GM21360 (cell line): ENCODE data around the gene COQ10A.
A peak's percentile ranks its signal among the peaks of the same experiment; 100 is the strongest.
"Not testable (repeated sequence)": the region's sequence is repeated elsewhere in the genome, so short reads cannot be mapped to it uniquely, and the experiment has no call there.

Experiments used
- ATAC-seq: cut with Tn5 transposase; IDR thresholded peaks from one replicate; pipeline ENCODE4 v1.9.1; 2021; ENCODE audit warnings: mild to moderate bottlenecking, moderate library complexity; ENCODE audit not compliant: unreplicated experiment

Gene COQ10A

GRCh38 chr12:56242986-56243385 is 23.8 kb upstream of the COQ10A start:
- ATAC-seq: no peak

- no peak for ATAC-seq
Measured at GRCh38 chr12:56243731-56244181, 23.0 kb upstream of the COQ10A start.

DNA sequence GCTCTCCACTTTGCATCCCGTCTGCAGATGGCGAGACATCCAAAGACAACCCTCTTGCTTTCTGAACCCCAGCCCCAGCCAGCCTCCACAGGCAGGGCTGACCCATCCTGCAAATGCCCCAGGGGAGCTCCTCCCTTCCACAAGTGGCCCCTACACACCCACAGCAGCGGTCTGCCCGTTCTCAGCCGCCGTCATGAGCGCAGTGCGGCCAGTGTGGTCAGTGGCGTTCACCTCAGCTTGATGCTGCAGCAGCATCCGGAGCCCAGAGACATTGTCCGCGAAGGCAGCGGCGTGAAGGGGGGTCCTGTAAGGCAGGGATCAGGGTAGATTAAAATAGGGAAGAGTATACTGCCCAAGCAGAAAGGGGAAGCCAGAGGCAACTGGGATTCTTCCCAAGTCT is 22.2 kb upstream of the COQ10A start:
- ATAC-seq: no peak

GRCh38 chr12:56247923-56248322 is 18.8 kb upstream of the COQ10A start:
- ATAC-seq: no peak

- no peak for ATAC-seq
Measured at GRCh38 chr12:56248711-56249110, 18.0 kb upstream of the COQ10A start.

- ATAC-seq: no peak
Measured at GRCh38 chr12:56252649-56253048, 14.1 kb upstream of the COQ10A start.

- ATAC-seq: no peak
Measured at GRCh38 chr12:56253091-56253490, 13.7 kb upstream of the COQ10A start.

GRCh38 chr12:56255671-56256070 is 11.1 kb upstream of the COQ10A start:
- no peak for ATAC-seq

DNA sequence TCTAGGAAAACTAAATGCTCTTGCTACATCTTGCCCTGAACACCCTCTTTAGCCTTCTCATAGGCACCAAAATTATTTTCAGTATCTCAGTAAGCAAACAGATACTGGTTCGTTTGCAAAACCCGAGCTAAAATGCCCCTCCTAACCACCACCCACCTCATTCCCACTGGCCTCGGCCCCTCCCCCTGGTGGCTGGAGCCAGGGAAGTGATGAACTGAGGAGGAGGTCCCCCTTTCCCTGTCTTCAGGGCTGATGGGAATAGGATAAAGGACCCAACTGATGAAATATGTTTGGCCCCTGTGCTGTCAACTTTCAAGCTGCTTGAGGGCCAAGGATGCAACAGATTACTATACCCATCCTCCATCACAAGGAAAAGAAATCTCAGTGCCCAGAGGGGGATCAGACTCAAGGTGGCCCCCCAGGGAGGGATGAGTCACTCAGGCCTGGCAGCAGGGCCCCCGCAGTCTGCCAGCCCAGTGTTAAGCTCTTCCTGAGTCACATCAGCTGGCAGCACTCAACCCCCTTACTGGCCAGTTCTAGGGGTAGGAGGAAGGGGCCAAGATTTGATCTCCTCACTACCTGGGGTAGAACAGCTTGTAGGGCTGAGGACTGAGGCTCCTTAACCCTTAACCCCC is 10.3 kb upstream of the COQ10A start:
- no peak for ATAC-seq

DNA sequence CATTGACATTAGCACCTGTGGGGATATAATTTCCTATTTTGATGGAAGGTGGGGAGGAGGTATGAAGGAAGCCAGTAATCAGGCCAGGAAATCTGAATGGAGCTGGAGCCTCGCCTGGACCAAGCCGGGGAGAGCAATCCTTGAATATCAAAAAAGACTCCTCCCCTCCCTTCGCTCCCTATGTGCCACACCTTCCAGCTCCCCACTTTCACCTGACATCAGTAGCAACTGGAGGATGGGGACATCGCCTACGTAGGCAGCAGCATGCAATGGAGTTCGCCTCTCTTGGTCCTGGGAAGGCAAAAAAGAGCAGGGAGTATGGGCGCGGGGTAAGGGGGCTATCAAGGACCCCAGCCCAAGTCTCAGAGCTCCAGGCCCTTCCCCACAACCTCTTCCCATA is 9.7 kb upstream of the COQ10A start:
- ATAC-seq: no peak

GRCh38 chr12:56257491-56258067 is 9.2 kb upstream of the COQ10A start:
- no peak for ATAC-seq

DNA sequence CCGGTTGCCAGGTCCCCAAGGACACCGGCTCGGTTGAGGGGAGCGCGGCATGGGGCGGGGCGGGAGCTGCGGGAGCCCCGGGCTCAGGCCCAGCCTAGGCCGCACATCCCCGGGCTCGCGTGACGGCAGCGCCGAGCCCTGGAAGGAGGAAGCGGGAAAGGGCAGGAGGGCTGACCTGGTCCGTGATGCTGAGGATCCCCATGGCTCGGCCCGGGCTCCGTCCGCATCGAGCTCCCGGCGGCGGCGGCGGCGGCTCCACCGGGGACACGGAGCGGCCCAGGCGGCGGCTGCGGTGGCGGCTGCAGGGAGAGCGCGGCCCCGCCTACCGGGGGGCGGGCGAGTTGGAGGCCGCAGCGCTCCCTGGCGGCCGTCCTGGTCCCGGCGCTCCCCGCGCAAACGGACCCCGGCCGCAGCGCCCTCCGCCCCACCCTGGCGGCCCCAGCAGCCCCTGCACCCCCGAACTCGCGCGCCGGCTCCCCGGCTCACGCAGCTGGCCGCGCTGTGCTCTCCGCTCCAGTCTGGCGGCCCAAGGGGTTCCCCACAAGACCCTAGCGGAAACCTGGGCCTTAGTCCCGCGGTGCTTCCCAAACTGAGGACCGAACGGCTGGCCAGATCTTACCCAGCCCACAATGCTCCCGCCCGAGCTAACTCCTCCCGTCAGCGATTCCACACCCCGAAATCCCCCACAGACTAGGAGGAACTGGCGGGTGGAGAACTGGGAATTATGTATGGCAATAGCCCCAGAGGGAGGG is 8.5 kb upstream of the COQ10A start, which contains the start of gene ANKRD52:
TSS of gene ANKRD52 (minus strand) at position 317 of the 752 bp plus-strand sequence. CDS start at position 202, 115 bp downstream.
- peak; percentile 68 for ATAC-seq

DNA sequence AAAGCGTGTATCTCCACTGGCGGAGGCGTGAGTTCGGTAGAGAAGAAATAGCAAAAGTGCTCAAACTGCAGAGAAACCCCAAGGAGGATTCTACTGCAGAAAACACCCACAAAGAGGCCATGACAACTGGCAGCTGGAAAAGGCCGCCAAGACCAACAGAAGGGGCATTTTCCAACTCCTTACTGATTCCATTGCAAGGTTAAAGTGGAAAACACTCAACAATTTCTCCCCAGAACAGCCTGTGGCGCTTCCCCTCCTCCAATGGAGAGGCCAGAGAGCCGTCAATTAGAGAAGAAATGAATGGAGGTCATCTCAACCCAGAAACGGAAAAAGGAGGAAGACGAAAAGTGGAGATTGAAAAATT is 7.9 kb upstream of the COQ10A start:
- ATAC-seq: no peak

DNA sequence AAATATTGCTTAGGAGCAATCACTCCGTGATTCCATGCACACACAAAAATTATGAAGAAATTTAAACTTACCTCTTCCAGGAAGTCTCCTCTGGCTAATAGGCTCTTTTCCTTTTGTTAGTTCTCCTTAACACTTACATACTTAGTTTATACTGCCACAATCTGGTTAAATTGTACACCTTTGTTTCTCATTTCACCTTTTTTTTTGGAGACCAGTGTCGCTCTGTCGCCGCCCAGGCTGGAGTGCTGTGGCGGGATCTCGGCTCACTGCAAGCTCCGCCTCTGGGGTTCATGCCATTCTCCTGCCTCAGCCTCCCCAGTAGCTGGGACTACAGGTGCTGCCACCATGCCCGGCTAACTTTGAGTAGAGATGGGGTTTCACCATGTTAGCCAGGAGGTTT is 6.4 kb upstream of the COQ10A start:
- no peak for ATAC-seq

DNA sequence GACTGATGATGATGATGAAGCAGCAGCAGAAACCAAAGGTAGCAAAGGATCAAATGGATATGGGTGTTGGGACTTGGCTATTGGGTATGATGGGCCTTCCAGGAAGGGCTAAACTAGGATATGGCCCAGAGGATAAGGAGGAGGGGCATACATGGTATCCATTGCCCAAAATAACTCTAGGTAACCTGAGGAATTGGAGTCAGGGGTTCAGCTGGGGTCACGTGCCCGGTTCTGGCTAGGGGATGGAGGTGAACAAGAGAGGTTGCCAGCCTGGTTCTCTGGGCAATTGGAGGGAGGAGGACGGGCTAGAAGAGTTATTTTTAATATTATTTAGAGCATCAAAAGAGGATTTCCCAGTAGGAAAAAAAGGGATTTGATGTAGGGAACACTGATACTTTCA is 5.8 kb upstream of the COQ10A start:
- no peak for ATAC-seq

DNA sequence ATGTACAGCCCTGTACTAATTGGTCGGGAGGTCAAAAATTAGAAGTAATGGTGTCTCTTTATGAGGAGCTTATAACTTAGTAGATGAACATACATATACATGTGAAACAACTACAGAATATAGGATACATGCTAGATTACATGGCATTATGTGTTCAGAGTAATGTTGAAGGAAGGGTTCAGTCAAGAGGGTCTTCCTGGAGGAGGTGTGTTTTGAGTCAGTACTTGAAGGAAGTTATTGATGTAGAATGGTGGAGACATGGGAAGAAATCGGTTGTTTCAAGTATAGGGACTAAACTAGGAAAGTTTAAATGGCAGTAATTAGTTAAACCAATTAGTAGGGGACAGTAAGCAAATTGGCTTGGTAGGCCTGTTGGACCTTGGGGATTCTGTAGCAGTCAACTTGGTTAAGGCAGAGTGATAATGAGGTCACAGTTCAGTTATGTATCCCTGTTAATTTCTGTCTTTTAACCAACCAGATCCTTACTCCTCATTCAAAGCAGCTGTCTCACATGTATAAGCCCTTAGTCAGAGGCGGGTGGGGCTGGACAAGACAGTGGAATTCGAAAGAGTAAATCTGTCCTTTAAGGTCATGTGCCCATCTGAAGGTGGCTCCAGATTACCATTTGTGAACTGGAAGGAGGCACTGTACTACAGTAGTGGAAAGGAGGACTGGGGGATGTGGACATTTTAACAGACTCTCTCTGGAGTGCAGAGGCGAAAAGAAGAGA is 5.1 kb upstream of the COQ10A start:
- ATAC-seq: no peak

GRCh38 chr12:56262955-56263354 is 3.8 kb upstream of the COQ10A start:
- not testable (repeated sequence) for ATAC-seq

- ATAC-seq: not testable (repeated sequence)
Measured at GRCh38 chr12:56266068-56266692, 562 bp upstream of the COQ10A start.

DNA sequence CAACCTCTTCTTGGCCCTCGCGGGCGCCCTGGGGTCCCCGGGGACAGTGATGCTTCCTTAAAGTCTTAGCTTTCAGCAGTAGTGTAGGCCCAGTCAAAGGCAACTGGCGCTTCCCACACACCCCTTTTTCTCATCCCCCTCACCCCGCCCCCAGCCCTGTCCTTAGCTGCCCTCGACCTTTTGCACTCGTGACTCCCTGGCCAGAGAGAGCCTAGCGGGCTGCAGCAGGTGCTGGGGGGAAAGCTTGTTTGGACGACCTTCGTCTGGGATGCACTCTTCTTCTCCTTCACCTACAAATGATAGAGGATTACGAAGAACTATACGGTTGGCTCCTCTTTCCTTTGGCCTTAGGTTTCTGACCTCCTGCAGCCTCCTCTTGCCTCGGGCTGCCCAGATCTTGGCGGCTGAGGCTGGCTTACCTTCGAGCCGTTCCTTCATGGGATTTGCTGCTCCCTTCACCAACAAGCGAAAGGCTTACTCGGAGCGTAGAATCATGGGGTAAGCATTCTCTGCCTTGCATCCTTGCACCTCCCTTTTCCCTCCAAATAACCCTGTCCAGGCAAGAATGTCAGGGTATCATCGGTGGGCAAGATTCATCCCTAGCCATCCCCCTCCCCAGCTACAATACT is 815 bp downstream of the COQ10A start:
- peak; percentile 10 for ATAC-seq

- ATAC-seq: no peak
Measured at GRCh38 chr12:56271031-56271430, 4.3 kb downstream of the COQ10A start.

DNA sequence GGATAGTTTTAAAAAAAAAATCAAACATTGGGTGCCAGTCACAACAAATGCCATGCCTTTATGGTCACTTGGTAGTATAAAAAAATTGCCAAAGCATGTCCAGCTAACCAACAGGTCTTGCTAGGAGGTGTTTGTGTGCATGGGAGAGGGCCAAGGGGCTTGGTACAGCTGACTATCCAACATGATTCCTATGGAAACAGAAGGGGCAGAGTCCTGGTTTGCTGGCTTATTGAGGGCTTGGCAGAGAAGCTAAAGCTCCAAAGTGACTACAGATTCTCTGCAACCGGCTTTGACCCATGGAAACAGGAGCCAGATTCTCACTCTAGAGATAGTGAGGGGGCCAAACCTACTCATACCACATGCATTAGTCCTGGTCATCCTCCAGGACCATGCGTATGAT is 5.7 kb downstream of the COQ10A start:
- not testable (repeated sequence) for ATAC-seq
